Amniotic epithelial cell (primary cell): Measurements from ENCODE around the gene SSTR5.

Source experiments
- DNase-seq: peaks from one replicate; pipeline ENCODE4 v3.0.0-alpha.2; 2010; ENCODE audit warnings: low read depth

The SSTR5 gene

GRCh38 chr16:1054660-1055556, 17.6 kb upstream of the SSTR5 start:
- peak; percentile 13 for DNase-seq

DNA sequence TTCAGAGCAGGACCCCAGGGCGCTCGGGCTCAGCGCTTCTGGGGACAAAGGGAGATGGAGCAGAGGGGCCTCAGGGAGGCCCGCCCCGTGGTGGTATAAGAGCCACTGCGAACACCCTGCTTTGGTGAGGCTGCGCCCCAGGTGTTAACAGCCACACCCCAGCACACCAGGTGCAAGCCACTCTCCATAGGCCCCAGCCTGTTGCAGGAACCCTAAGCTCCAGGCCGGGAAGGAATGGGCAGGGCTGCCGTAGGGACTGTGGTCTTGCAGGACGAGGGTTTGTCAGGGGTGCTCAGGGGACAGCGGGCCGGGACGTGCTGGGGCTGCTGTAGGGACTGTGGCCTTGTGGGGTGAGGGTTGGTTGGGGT, 17.0 kb upstream of the SSTR5 start:
- DNase-seq, result no peak

DNA sequence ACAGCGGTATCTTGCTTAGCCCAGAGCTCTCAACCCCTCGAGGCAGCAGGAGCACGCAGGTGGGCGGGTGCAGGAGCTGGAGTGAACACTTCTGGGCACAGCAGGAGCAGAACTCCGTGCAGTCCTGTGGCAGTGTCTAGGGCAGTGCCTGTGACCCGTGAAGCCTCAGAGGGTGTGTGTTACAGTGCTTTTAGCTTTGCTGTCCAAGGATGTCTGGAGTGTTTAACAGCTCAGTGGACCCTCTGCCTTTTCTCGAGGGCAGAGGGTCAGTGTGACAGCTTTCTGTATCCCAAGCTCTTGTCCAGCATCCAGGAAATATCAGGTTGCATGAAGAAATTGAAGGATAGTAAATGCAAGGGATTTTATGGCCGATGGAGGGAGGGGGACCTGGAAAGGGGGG, 16.4 kb upstream of the SSTR5 start:
- DNase-seq, result no peak

DNA sequence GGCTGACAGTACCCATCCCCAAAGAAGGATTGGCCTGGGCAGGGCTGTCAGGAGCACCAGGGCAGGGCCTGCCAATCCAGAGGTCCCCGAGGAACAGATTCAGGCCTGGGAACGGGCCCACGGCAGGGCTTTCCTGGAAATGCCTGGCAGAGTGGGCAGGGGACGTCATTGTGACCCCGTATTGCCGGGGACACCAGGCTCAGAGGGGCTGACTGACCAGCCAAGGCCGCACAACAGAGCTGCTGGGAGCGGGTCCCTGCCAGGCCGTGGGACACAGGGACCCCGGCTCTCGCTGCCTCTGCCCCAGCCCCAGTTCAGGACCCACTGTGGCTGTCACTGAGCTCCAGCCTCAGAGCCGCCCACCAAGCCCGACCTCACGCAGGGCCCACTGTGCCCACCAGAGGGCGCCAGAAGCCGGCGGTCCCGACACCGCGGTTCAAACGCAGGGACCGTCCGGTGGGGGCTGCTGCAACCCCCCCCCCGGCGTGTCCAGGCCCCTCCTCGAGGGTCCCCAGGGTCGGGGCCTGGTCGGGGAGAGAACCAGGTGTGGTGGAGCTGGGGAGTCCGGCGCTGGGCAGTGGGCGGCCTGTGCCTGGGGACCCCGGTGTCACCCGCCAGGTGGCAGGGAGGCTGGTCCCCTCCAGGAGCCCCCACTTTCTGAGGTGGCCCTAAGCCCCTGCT, 15.2 kb upstream of the SSTR5 start:
- no peak for DNase-seq

DNA sequence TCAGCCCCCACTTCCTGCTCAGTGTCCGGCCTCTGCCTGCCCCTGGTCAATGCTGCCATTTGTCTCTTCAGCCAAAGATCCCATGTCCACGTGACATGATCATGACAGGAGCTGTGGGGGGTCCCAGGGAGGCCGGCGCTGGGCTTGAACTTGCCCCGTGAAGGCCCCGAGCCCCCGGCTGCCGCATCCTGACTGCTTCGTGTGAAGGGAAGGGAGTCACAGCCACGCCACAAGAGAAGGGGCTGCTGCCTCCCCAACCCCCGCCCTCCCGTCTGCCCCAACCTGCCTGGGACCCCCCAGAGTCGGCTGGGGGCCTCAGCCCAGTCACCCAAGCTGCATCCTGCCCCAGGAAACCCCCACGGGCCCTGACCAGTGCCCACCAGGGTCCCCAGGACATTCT, 14.3 kb upstream of the SSTR5 start:
- DNase-seq, result no peak

DNA sequence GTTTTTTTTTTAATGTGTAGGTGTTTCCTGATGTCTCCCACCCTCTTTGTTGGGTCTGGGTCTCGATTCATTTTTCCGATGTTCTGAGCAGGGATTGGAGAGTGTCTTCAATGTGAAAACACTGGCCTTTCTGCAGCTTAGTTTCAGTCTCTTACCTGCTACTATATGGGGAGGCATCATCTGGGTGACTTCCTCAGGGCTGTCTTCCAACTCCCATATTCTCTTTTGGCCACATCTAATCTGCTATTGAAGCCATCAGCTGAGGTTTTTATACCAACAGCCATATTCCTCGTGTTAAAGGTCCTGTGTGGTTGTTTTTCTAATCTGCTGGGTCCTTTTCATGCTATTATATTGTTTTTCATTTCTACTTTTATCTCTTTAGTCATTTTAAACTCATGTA, 13.2 kb upstream of the SSTR5 start:
- no peak for DNase-seq

DNA sequence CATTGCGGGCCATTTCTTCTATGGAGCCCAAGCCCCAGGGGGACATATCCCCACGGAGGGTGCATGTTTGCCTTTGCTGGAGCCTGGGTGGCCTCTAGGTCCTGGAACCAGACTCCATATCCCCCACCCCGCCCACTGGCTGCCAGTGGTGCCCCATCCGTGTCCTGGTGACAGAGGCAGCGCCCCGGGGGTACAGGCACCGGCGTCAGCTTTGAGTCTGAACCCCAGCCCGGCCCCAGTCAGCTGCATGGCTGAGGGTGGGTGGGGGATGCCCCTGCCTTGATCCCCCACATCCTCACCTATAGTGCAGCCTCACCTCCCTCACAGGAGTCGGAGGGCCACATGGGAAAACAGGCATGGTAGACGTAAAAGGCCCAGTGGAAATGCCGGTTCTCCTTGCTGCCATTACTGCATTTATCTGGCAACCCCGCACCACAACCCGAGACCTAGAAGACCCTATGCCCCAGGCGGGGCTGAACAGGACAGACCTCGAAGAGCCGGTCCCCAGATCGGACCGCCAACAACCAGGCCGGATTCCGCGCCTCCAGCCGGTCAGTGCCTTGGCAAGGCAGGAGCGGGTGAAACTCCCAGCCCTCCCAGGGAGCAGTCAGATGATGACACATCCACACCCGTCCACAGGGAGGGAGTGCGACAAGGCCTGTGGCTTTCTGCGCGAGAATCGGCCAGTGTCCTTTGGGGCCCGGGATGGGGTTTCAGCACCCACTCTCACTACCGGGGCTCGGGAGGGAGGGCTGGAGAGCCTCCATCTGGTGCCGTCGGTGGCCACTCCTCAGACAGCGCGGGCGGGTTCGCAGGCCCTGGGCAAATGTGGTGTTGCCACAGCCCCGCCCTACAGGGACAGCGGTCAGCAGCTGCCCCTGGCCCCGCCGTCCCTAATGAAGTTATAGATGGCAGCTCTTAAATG, 11.9 kb upstream of the SSTR5 start:
- DNase-seq, result no peak

DNA sequence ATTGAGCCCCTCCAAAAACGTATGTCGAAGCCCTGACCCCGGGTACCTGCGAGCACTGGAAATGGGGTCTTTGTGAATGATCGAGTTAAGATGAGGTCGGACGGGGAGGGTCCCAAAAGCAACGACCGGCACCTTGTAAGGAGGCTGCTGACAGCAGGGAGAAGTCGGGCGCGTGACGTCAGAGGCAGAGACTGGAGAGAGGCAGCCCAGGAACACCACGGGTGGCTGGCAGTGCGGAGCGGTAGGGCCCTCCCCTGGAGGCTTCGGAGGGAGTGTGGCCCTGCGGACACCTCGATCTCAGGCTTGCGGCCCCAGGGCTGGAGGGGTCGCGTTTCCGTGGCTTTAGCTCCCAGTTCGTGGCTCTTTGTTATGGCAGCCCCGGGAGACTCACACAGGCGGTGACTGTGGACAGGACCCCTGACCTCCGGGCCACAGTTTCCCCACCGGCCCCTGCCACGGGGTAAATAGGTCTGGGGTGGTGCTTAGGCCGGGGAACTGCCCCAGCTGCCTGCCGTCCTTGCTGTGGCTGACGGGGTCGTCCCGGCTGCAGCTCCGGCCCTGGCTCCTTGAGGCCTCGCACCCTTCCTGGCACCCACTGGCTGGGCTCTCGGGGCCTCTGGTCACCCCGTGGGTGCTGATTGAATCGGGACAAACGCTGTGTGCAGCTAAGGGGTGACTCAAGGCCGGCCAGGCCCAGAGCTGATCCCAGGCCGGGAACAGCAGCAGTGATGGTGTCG, 10.6 kb upstream of the SSTR5 start:
- DNase-seq, result no peak

DNA sequence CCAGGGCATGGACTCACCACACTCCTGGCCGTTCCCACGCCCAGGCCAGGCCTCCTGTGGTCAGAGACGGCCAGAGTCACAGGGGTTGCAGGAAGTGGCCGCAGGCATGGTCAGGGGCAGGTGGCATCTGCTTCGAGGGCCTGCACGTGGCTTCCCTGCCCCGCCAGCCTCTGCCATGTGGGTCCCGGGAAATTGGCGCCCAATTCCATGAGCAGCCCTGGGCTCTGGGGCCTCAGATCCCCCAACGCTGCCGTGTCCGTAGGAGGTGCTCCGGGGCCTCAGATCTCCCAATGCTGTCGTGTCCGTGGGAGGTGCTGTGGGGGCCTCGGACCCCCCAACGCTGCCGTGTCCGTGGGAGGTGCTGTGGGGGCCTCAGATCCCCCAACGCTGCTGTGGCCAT, 9.7 kb upstream of the SSTR5 start:
- no peak for DNase-seq

DNA sequence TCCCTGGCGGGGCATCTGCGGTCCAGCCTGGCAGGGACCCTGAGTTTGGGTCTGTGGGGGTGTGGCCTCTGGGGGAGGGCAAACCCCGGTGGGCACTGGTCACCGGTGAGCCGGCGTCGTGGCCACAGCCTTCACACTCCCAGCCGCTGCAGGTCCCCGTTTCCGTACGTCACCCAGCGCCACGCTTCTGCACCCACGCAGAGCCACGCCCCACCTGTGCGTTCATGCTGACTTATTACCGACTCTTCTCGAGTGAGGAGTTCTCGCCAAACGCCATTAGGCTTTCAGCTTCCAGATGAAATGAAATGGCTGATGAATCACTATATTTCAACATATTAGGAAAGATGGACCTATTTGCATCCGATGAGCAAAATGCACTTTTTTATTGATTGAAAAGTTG, 8.8 kb upstream of the SSTR5 start:
- DNase-seq, result no peak

DNA sequence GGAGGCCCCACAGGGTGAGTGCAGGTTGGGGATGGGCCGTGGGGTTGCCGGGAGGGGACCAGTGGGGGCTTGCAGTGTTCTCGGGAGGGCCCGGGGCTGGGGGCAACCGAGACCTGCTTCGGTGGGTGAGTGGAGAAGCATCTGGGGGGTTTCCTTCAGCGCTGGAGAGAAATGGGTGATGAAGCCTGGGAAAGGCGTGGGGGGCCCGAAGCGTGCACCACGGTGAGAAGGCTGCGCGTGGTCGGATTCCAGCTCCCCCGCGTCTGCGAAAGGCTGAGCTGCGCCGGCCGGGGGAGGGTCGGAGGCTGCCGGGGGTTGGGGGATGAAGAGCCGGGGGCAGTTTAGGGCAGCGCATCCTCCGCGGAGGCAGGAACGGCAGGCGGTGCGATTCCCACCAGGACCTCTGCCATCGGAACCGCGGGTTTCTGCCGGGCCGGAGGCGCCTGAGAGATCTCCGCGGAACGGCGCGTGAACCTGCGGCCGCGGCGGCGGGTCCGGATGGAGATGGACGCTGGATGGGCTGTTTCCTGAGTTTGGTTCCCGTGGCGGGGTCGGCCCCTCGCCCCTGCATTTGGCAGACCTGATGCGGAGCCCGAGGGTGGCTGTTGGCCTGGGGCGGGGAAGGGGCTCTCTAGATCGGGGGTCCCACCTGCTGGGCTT, 6.9 kb upstream of the SSTR5 start:
- DNase-seq, result no peak

DNA sequence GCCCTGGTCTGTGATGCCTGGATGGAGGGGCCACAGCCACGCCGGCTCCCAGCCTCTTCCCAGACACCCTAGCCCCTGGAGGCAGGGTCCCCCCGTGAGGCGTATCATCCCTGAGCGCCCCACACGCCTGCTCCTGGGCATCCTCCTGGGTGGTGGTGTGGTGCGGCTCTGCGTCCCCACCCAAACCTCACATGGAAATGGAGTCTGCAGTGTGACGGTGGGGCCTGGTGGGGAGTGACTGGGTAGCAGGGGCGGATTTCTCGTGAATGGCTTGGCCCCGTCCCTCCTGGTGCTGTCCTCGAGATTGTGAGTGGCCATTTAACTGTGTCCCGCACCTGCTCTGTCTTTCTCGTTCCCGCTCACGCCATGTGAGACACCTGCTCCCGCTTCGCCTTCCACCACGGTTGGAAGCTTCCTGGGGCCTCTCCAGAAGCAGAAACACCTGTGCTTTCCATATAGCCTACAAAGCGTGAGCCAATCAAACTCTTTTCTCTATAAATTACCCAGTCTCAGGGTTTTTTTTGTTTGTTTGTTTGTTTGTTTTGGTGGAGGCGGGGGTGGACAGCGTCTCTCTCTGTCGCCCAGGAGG, 5.9 kb upstream of the SSTR5 start:
- DNase-seq, result no peak

DNA sequence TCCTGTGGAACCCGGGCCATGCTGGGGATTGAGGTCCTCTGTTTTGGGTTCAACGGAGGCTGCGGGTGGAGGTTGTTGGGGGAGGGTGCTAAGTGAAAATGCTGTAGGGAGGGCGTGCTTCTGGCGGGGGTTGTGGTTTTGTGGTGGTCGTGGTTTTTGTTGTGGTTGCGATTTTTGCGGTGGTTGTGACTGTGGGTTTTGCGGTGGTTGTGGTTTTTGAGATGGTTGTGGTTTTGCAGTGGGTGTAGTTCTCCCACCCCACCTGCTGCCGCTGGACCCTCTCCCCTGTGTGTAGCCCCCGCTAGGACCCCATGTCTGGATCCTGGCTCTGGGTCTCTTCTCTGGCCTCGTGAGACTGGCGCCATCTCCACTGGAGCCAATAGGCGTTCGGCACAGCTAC, 4.9 kb upstream of the SSTR5 start:
- no peak for DNase-seq

GRCh38 chr16:1068451-1068850, 4.1 kb upstream of the SSTR5 start:
- no peak for DNase-seq

GRCh38 chr16:1069154-1069553, 3.4 kb upstream of the SSTR5 start:
- DNase-seq, result no peak

GRCh38 chr16:1070084-1070863, 2.3 kb upstream of the SSTR5 start:
- DNase-seq, result no peak

DNA sequence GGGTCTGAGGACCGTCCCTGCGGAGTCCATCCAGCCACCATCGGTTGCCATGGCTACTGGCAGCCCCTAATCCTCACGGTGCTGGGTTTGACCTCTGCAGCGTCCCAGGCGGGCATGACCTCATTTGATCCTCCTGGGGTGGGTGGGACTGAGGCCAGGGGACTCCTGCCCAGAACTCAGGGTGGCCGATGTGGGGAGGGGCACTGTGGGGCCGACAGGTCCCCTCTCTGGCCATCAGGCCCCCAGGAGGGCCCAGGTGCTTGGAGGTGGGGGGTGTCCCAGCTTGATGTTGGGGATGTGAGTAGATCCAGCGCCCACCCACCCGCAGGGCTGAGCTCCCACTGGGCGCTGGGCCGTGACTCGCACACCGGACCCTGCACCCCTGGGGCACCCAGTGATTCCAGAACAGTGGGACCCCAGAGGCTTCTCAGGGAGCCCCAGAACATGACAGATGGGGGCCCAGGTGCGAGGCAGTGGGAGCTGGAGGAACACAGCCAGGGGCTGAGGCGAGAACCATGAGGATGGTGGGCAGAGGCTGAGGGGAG, 1.6 kb upstream of the SSTR5 start:
- no peak for DNase-seq

- no peak for DNase-seq
Observed at GRCh38 chr16:1071561-1072225, 854 bp upstream of the SSTR5 start.

GRCh38 chr16:1073262-1073558, 663 bp downstream of the SSTR5 start:
- DNase-seq, result no peak
